Activated CD4-positive, alpha-beta memory T cell treated with anti-CD3 and anti-CD28 coated beads for 36 hours (primary cell): ENCODE data around the gene ZBTB38. TPM values are rescaled to one million over a fixed set of nuclear protein-coding genes. Genes with fewer than 3 reads are reported as not detected.

ENCODE experiments used
- CTCF ChIA-PET: fragments of 350-600 bp; sonication (Branson Sonifier 250); formaldehyde crosslinking; loops from one replicate; lab custom pipeline; 2021; ENCODE audit warnings: antibody characterized with exemption, inconsistent platforms; lab: Charles Lee
- POLR2A ChIA-PET: fragments of 350-600 bp; sonication (Branson Sonifier 250); formaldehyde crosslinking; loops from one replicate; lab custom pipeline; 2021; ENCODE audit warnings: antibody characterized with exemption; lab: Charles Lee
- DNase-seq: peaks from one replicate; pipeline ENCODE4 v3.0.0-alpha.2; 2020
- H3K27ac Mint-ChIP-seq: one replicate; pipeline ENCODE4 v1.8.0; 2021; ENCODE audit warnings: mixed read lengths
- H3K27me3 Mint-ChIP-seq: one replicate; pipeline ENCODE4 v1.8.0; 2021; ENCODE audit warnings: mixed read lengths
- H3K36me3 Mint-ChIP-seq: one replicate; pipeline ENCODE4 v1.8.0; 2021; ENCODE audit warnings: mixed read lengths
- H3K4me1 Mint-ChIP-seq: one replicate; pipeline ENCODE4 v1.8.0; 2021; ENCODE audit warnings: low read depth, mixed read lengths
- H3K4me3 Mint-ChIP-seq: one replicate; pipeline ENCODE4 v1.8.0; 2021; ENCODE audit warnings: mild to moderate bottlenecking, mixed read lengths
- H3K9me3 Mint-ChIP-seq: one replicate; pipeline ENCODE4 v1.8.0; 2021; ENCODE audit warnings: mixed read lengths
- intact Hi-C: fragments of 100-400 bp; cut with micrococcal nuclease; formaldehyde crosslinking; loops from one replicate; pipeline ENCODE4 v1.15.1; 2023
- total RNA-seq, 2 experiments: library from RNA; stranded (reverse); gene quantifications; one replicate each; pipeline ENCODE4 v1.2.3, GENCODE V29; 2021

The ZBTB38 gene
- total RNA-seq, 2 experiments from 2014 or later = 64.7 to 66.4 TPM

GRCh38 chr3:141408596-141408995 lies 40.3 kb downstream of the ZBTB38 start:
- Mint-ChIP-seq H3K27me3 (no peaks in the 10 kb centered on the region), H3K36me3 (peaks cover 62% of the 10 kb centered on the region), H3K4me1 (peaks cover 90% of the 10 kb centered on the region), H3K27ac (peak overlapping the region; percentile 82), H3K9me3 (no peaks in the 10 kb centered on the region), H3K4me3 (no peak overlapping the region)
- CTCF ChIA-PET = interaction anchor here (0.7 to 2.4 kb wide), 5 partner anchors 11 to 48 kb away, joined by 3 to 7 read pairs (median 4); no protein-coding TSS in a partner anchor
- POLR2A ChIA-PET = interaction anchor here (3.4 kb wide), 1 partner anchor 29 kb away, joined by 10 read pairs; no protein-coding TSS in a partner anchor
- intact Hi-C loops = no loop called here
- DNase-seq = no peak

GRCh38 chr3:141409940-141410241 lies 41.6 kb downstream of the ZBTB38 start:
- no peak overlapping the region for H3K4me3 Mint-ChIP-seq

DNA sequence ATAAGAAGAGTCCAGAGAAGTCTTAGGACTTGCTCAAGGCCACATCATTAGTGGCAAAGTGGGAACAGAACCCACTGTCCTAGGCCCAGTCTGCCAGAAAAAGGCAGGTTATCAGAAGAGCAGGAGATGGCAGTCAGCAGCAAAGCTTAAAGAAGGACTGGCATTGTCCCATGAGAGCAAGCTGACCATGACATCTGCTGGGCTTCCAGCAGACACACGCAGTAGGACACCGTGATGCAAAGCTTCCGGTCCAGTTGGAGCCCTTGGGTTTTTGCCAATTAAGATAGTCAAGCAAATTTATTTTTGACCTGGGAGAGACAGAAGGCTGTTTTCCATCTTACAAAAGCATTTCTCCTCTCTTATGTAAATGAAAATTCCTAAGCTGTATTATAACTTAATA lies 42.1 kb downstream of the ZBTB38 start:
- ChIA-PET POLR2A (interaction anchor here (1.8 to 1.9 kb wide), 2 partner anchors 10 to 37 kb away, joined by 6 read pairs; no protein-coding TSS in a partner anchor), CTCF (interaction anchor here (0.8 to 2.4 kb wide), 6 partner anchors 9 to 179 kb away, joined by 3 to 7 read pairs (median 4); partner anchors contain the start of gene PXYLP1)
- intact Hi-C loops = loop anchor here (5.0 kb wide), 1 partner anchor 1037 kb away; the partner anchor contains the start of gene XRN1
- H3K9me3 Mint-ChIP-seq = no peaks in the 10 kb centered on the region
- H3K27ac Mint-ChIP-seq = peak overlapping the region; percentile 92
- no peaks in the 10 kb centered on the region for H3K27me3 Mint-ChIP-seq
- H3K4me1 Mint-ChIP-seq = peaks cover 92% of the 10 kb centered on the region
- DNase-seq = no peak
- H3K4me3 Mint-ChIP-seq = peak overlapping the region; percentile 6
- H3K36me3 Mint-ChIP-seq = peaks cover 58% of the 10 kb centered on the region

More at GRCh38 chr3:141409940-141410241, 41.6 kb downstream of the ZBTB38 start:
- no peaks in the 10 kb centered on the region for H3K9me3 Mint-ChIP-seq
- no peak for DNase-seq
- ChIA-PET CTCF (interaction anchor here (1.2 to 2.4 kb wide), 4 partner anchors 9 to 49 kb away, joined by 3 to 7 read pairs (median 4); no protein-coding TSS in a partner anchor), POLR2A (interaction anchor here (1.8 to 1.9 kb wide), 2 partner anchors 9 to 37 kb away, joined by 6 read pairs; no protein-coding TSS in a partner anchor)
- peaks cover 90% of the 10 kb centered on the region for H3K4me1 Mint-ChIP-seq
- peak overlapping the region; percentile 92 for H3K27ac Mint-ChIP-seq
- peaks cover 57% of the 10 kb centered on the region for H3K36me3 Mint-ChIP-seq
- intact Hi-C loops = loop anchor here (5.0 kb wide), 1 partner anchor 1037 kb away; the partner anchor contains the start of gene XRN1
- no peaks in the 10 kb centered on the region for H3K27me3 Mint-ChIP-seq

- Mint-ChIP-seq H3K4me1 (peaks cover 92% of the 10 kb centered on the region), H3K27me3 (no peaks in the 10 kb centered on the region), H3K27ac (peak overlapping the region; percentile 92), H3K4me3 (peak overlapping the region; percentile 56), H3K36me3 (peaks cover 54% of the 10 kb centered on the region), H3K9me3 (no peaks in the 10 kb centered on the region)
- no peak for DNase-seq
- intact Hi-C loops = loop anchor here (1.0 to 5.0 kb wide), 3 partner anchors 8 to 1036 kb away; partner anchors contain the start of gene XRN1
- ChIA-PET CTCF (interaction anchor here (0.8 to 2.4 kb wide), 6 partner anchors 9 to 179 kb away, joined by 3 to 7 read pairs (median 4); partner anchors contain the start of gene PXYLP1), POLR2A (interaction anchor here (1.8 to 1.9 kb wide), 2 partner anchors 10 to 38 kb away, joined by 6 read pairs; no protein-coding TSS in a partner anchor)
Observed at GRCh38 chr3:141410846-141411245, 42.5 kb downstream of the ZBTB38 start.

DNA sequence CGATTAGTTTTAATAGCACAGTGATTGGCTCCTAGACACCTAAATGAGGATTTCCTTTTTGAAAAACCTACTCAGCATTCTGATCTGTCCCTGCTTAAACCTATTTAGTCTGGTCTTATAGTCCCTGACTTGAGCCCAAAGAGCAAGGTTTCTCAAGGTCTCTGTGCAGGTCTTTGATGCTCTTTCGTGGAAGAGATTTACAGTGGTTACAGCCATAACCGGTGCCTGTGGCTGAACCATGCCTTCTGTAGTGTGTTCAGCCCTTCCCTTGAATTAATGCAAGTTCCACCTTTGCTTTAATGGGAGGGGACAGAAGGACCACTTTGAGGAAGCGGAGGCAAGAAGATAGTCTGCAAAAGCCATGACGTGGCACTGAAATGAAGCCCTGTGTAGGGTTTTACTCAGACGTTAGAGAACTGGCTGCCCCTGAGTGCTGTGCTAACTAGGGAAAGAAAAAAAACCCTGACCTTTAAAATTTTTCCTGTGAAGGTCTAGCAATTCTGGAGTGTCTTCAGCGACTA lies 43.0 kb downstream of the ZBTB38 start:
- H3K4me1 Mint-ChIP-seq = peaks cover 91% of the 10 kb centered on the region
- DNase-seq = peak; percentile 60
- H3K36me3 Mint-ChIP-seq = peaks cover 51% of the 10 kb centered on the region
- no peaks in the 10 kb centered on the region for H3K9me3 Mint-ChIP-seq
- ChIA-PET POLR2A (interaction anchor here (1.3 to 4.0 kb wide), 8 partner anchors 8 to 87 kb away, joined by 3 to 31 read pairs (median 6); no protein-coding TSS in a partner anchor), CTCF (interaction anchor here (0.6 to 2.4 kb wide), 9 partner anchors 8 to 104 kb away, joined by 3 to 10 read pairs (median 5); no protein-coding TSS in a partner anchor)
- H3K27me3 Mint-ChIP-seq = no peaks in the 10 kb centered on the region
- H3K4me3 Mint-ChIP-seq = peak overlapping the region; percentile 56
- peak overlapping the region; percentile 92 for H3K27ac Mint-ChIP-seq
- intact Hi-C loops = loop anchor here (1.0 to 5.0 kb wide), 3 partner anchors 8 to 1036 kb away; partner anchors contain the start of gene XRN1

- no peaks in the 10 kb centered on the region for H3K27me3 Mint-ChIP-seq
- H3K4me1 Mint-ChIP-seq = peaks cover 87% of the 10 kb centered on the region
- CTCF ChIA-PET = interaction anchor here (0.6 to 2.4 kb wide), 17 partner anchors 10 to 181 kb away, joined by 3 to 10 read pairs (median 4); partner anchors contain the start of gene PXYLP1
- DNase-seq = peak; percentile 60
- intact Hi-C loops = loop anchor here (5.0 kb wide), 1 partner anchor 1035 kb away; the partner anchor contains the start of gene XRN1
- no peaks in the 10 kb centered on the region for H3K9me3 Mint-ChIP-seq
- POLR2A ChIA-PET = interaction anchor here (0.8 to 4.0 kb wide), 14 partner anchors 9 to 89 kb away, joined by 3 to 31 read pairs (median 6); no protein-coding TSS in a partner anchor
- peak overlapping the region; percentile 70 for H3K4me3 Mint-ChIP-seq
- H3K27ac Mint-ChIP-seq = peak overlapping the region; percentile 92
- H3K36me3 Mint-ChIP-seq = peaks cover 49% of the 10 kb centered on the region
Observed at GRCh38 chr3:141412087-141412935, 44.0 kb downstream of the ZBTB38 start.

DNA sequence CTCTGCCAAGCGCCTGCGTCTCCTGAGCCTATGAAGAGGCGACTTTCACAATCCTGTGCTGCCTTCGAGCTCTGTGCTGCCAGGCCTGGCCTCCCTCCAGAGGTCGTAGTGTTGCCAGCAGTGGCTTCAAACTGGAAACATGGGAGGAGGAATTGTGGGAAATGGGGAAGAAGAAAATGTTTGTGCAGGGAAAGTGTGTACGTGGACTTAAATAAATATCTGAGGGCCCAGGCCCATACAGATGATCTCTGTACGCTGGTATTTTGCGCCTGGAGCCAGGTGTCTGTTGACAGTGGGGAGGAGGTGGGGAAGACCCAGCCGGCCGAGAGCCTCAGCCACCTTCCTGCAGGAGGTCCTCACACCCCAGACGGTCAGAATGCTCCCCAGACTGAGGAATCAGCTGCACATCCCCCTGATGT lies 44.6 kb downstream of the ZBTB38 start:
- POLR2A ChIA-PET = interaction anchor here (0.8 to 4.0 kb wide), 13 partner anchors 9 to 105 kb away, joined by 3 to 31 read pairs (median 6); no protein-coding TSS in a partner anchor
- no peaks in the 10 kb centered on the region for H3K27me3 Mint-ChIP-seq
- H3K4me3 Mint-ChIP-seq = peak overlapping the region; percentile 70
- DNase-seq = no peak
- peaks cover 83% of the 10 kb centered on the region for H3K4me1 Mint-ChIP-seq
- intact Hi-C loops = loop anchor here (1.0 to 5.0 kb wide), 3 partner anchors 43 to 1034 kb away; partner anchors contain the start of gene XRN1
- H3K9me3 Mint-ChIP-seq = no peaks in the 10 kb centered on the region
- H3K27ac Mint-ChIP-seq = peak overlapping the region; percentile 92
- CTCF ChIA-PET = interaction anchor here (0.6 to 2.4 kb wide), 16 partner anchors 10 to 181 kb away, joined by 3 to 10 read pairs (median 4); partner anchors contain the start of gene PXYLP1
- H3K36me3 Mint-ChIP-seq = peaks cover 47% of the 10 kb centered on the region

DNA sequence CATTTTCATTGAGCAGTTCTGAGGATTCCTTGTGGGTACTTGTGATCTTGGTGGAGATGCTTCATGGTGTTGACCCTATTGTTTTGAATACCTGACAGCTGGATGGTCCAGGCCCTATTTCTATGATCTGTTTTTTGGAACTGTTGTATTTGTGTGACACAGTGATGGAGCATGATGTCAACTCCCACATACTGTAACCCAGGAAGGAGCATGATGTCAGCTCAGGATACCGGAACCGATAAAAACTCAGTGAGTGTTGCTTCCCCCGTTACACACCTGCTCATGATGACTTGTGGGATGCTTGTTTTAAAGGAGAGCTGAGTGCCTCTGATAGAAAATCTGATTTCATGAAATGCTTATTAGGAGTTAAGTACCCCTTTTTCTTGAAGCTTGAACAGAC lies 45.1 kb downstream of the ZBTB38 start:
- CTCF ChIA-PET = interaction anchor here (0.7 to 2.4 kb wide), 13 partner anchors 11 to 110 kb away, joined by 3 to 10 read pairs (median 4); no protein-coding TSS in a partner anchor
- POLR2A ChIA-PET = interaction anchor here (0.9 to 4.0 kb wide), 8 partner anchors 10 to 106 kb away, joined by 3 to 31 read pairs (median 8); no protein-coding TSS in a partner anchor
- peak; percentile 59 for DNase-seq
- Mint-ChIP-seq H3K36me3 (peaks cover 48% of the 10 kb centered on the region), H3K27me3 (no peaks in the 10 kb centered on the region), H3K27ac (peak overlapping the region; percentile 92), H3K4me3 (peak overlapping the region; percentile 70), H3K9me3 (peaks cover 2% of the 10 kb centered on the region), H3K4me1 (peaks cover 83% of the 10 kb centered on the region)
- intact Hi-C loops = loop anchor here (1.0 to 5.0 kb wide), 3 partner anchors 43 to 1034 kb away; partner anchors contain the start of gene XRN1

DNA sequence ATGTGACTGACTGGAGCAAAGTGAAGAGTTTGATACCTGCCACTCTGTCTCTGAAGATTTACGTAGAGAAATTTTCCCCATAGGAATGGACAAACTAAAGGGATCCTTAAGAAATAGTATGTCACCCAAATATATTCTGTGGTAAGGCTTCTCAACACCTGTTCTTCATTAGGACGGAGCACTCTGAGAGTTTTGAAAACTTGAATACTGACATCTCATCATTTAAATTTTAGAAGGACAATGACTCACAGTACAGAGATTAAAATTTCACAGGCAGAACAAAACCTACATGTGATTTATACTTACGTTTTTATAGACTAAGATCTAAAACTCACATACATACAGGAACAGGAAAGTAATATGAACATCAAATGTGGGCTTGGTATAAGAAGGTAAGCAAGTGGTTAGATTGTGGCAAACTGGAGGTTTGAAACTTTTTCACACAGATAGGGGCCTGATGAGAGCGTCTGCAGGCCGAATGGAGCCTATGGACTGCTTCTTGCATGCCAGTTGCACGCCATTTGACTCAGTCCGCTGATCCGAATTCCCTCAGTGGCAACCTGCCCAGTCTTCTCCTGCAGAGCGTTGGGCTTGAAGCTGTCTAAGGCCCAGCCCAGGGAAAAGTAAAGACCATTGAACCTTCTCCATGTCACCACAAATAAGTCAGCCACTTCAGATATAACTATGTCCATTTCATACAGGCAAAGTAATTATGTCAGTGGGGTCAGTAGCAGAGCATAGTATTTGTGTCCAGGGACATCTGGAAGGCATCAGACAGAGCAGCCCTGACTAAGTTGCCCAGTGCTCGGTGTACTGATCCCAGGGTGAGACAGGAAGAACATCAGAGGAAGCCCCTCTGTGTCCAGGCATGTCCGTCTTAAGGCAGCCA lies 45.7 kb downstream of the ZBTB38 start:
- peak overlapping the region; percentile 70 for H3K4me3 Mint-ChIP-seq
- intact Hi-C loops = loop anchor here (1.0 to 5.0 kb wide), 8 partner anchors 27 to 1033 kb away; partner anchors contain the start of genes RASA2 and XRN1
- peaks cover 51% of the 10 kb centered on the region for H3K36me3 Mint-ChIP-seq
- peaks cover 5% of the 10 kb centered on the region for H3K9me3 Mint-ChIP-seq
- ChIA-PET CTCF (interaction anchor here (0.7 to 2.7 kb wide), 13 partner anchors 10 to 109 kb away, joined by 3 to 14 read pairs (median 4); no protein-coding TSS in a partner anchor), POLR2A (interaction anchor here (0.6 to 4.0 kb wide), 8 partner anchors 10 to 106 kb away, joined by 3 to 31 read pairs (median 8); no protein-coding TSS in a partner anchor)
- peak; percentile 62 for DNase-seq
- peak overlapping the region; percentile 92 for H3K27ac Mint-ChIP-seq
- peaks cover 83% of the 10 kb centered on the region for H3K4me1 Mint-ChIP-seq
- H3K27me3 Mint-ChIP-seq = no peaks in the 10 kb centered on the region
